Measurements from ENCODE around the gene TRPM8.

DNA sequence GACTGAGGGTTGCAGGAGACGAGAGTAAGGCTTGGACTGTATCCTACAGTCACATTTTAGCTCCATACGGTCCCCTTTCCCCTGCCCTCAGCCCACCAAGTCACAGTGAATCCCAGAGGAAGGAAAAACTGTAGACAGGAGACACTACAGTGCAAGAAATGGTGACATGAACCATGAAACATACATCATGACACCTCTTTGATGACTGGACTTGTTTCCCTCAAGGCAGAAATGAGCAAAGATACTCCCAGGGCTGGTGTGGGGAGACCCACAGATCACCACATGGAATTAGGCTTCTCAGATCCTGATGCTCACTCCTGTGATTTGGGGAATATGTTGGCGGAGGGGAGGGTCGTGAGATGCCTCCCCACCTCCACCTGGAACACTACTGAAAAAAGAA is 85.1 kb downstream of the TRPM8 start:
- TF ChIP-seq, protein P1, sequence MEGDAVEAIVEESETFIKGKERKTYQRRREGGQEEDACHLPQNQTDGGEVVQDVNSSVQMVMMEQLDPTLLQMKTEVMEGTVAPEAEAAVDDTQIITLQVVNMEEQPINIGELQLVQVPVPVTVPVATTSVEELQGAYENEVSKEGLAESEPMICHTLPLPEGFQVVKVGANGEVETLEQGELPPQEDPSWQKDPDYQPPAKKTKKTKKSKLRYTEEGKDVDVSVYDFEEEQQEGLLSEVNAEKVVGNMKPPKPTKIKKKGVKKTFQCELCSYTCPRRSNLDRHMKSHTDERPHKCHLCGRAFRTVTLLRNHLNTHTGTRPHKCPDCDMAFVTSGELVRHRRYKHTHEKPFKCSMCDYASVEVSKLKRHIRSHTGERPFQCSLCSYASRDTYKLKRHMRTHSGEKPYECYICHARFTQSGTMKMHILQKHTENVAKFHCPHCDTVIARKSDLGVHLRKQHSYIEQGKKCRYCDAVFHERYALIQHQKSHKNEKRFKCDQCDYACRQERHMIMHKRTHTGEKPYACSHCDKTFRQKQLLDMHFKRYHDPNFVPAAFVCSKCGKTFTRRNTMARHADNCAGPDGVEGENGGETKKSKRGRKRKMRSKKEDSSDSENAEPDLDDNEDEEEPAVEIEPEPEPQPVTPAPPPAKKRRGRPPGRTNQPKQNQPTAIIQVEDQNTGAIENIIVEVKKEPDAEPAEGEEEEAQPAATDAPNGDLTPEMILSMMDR (IDR thresholded peaks at IDR 0.05; ENCODE audit: low read depth, low read length): no peak
- TF ChIP-seq EZH2phosphoT487 (IDR thresholded peaks at IDR 0.05; ENCODE audit: low read depth): no peak
